Endodermal cell (in vitro differentiated cells): ENCODE results near the gene KLF3. TPM values are rescaled to one million over a fixed set of nuclear protein-coding genes. Genes with fewer than 3 reads are reported as not detected.

Experiments
- DNase-seq: peaks from one replicate; pipeline ENCODE4 v3.0.0-alpha.2; 2017
- H3K27ac ChIP-seq: 2 replicates; pipeline ENCODE4 v1.5.1; 2013; ENCODE audit warnings: mild to moderate bottlenecking, low read depth, low read length, moderate library complexity
- H3K27me3 ChIP-seq: 2 replicates; pipeline ENCODE4 v1.6.1; 2013; ENCODE audit warnings: mild to moderate bottlenecking, low read length, moderate library complexity; ENCODE audit not compliant: insufficient read depth, control insufficient read depth, poor library complexity, severe bottlenecking
- H3K36me3 ChIP-seq: 2 replicates; pipeline ENCODE4 v1.7.0; 2013; ENCODE audit warnings: mild to moderate bottlenecking, low read length, moderate library complexity; ENCODE audit not compliant: control insufficient read depth, insufficient read depth
- H3K4me1 ChIP-seq: one replicate; pipeline ENCODE4 v1.7.0; 2013; ENCODE audit warnings: low read length; ENCODE audit not compliant: control insufficient read depth, insufficient read depth
- H3K4me3 ChIP-seq: 2 replicates; pipeline ENCODE4 v1.5.1; 2013; ENCODE audit warnings: mild to moderate bottlenecking, low read length, moderate library complexity
- H3K9ac ChIP-seq: 2 replicates; pipeline ENCODE4 v1.6.1; 2013; ENCODE audit warnings: mild to moderate bottlenecking, low read length, moderate library complexity; ENCODE audit not compliant: poor library complexity, severe bottlenecking; ENCODE audit errors: extremely low read depth
- H3K9me3 ChIP-seq: 2 replicates; pipeline ENCODE4 v1.6.1; 2013; ENCODE audit warnings: mild to moderate bottlenecking, low read length, moderate library complexity; ENCODE audit not compliant: control insufficient read depth
- H3K27ac Mint-ChIP-seq: 2 replicates; pipeline ENCODE4 v1.8.0; 2020; ENCODE audit warnings: mixed read lengths
- H3K27me3 Mint-ChIP-seq: 2 replicates; pipeline ENCODE4 v1.8.0; 2021; ENCODE audit warnings: mild to moderate bottlenecking, mixed read lengths; ENCODE audit not compliant: insufficient read depth
- H3K36me3 Mint-ChIP-seq: 2 replicates; pipeline ENCODE4 v1.8.0; 2020; ENCODE audit warnings: low read depth, mixed read lengths
- H3K4me1 Mint-ChIP-seq: 2 replicates; pipeline ENCODE4 v1.8.0; 2020; ENCODE audit warnings: mixed read lengths
- H3K4me3 Mint-ChIP-seq: 2 replicates; pipeline ENCODE4 v1.8.0; 2020; ENCODE audit warnings: mild to moderate bottlenecking, moderate library complexity, mixed read lengths
- H3K9me3 Mint-ChIP-seq: 2 replicates; pipeline ENCODE4 v1.8.0; 2020; ENCODE audit warnings: mild to moderate bottlenecking, mixed read lengths
- WGBS, 2 experiments: methylation state at CpG; one replicate each; pipeline versions ENCODE4 v1.1.5 to v1.1.7; 2013; ENCODE audit warnings: missing lambda C conversion rate in 2 of 2, mixed read lengths in 1 of 2; ENCODE audit not compliant: insufficient coverage in 1 of 2, insufficient read length in 1 of 2; 5-methylcytosine and 5-hydroxymethylcytosine counted together
- total RNA-seq, 2 donors: library from RNA; stranded (reverse); fragmentation: NEBNext Ultra II Directional in 1 of 2; extraction: Animal tissue kit (Norgen Biotek cat#: 25700) in 1 of 2; gene quantifications; 2 replicates in 1 of 2; 3 replicates in 1 of 2; pipeline ENCODE4 v1.2.1, GENCODE V29; 2021
- TF ChIP-seq, protein P1 (sequence below): fragments of 200-600 bp; sonication (generic); conservative IDR thresholded peaks from 2 replicates; pipeline ENCODE4 v1.5.0; 2021; ENCODE audit warnings: antibody characterized with exemption, mild to moderate bottlenecking

The KLF3 gene
- total RNA-seq, 2 donors from 2014 or later = 20.7 to 28.2 TPM

DNA sequence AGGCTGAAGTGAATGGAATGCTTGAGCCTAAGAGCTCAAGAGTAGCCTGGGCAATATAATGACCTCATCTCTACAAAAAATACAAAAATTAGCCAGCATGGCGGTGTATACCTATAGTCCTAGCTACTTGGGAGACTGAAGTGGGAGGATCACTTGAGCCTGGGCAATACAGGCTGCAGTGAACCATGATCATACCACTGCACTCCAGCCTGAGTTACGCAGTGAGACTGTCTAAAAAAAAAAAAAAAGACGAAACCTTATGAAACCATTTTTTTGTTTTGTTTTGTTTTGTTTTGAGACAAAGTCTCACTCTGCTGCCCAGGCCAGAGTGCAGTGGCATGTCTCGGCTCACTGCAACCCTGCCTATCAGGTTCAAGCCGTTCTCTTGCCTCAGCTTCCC, 81.9 kb downstream of the KLF3 start:
- no peak for DNase-seq
- peaks cover 5% of the 10 kb centered on the region for H3K36me3 Mint-ChIP-seq
- no peaks in the 10 kb centered on the region for H3K4me1 Mint-ChIP-seq
- H3K36me3 ChIP-seq = no peaks in the 10 kb centered on the region
- 89 to 93% methylated on average over 4 to 5 of the region's 5 CpGs for WGBS, 2 experiments
- H3K27ac ChIP-seq = no peak overlapping the region
- H3K4me3 Mint-ChIP-seq = no peak overlapping the region
- no peak overlapping the region for H3K27ac Mint-ChIP-seq
- no peak overlapping the region for H3K4me3 ChIP-seq
- TF ChIP-seq, protein P1, sequence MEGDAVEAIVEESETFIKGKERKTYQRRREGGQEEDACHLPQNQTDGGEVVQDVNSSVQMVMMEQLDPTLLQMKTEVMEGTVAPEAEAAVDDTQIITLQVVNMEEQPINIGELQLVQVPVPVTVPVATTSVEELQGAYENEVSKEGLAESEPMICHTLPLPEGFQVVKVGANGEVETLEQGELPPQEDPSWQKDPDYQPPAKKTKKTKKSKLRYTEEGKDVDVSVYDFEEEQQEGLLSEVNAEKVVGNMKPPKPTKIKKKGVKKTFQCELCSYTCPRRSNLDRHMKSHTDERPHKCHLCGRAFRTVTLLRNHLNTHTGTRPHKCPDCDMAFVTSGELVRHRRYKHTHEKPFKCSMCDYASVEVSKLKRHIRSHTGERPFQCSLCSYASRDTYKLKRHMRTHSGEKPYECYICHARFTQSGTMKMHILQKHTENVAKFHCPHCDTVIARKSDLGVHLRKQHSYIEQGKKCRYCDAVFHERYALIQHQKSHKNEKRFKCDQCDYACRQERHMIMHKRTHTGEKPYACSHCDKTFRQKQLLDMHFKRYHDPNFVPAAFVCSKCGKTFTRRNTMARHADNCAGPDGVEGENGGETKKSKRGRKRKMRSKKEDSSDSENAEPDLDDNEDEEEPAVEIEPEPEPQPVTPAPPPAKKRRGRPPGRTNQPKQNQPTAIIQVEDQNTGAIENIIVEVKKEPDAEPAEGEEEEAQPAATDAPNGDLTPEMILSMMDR = no peak
- H3K27me3 ChIP-seq = no peaks in the 10 kb centered on the region
- peaks cover 19% of the 10 kb centered on the region for H3K9me3 Mint-ChIP-seq
- no peaks in the 10 kb centered on the region for H3K4me1 ChIP-seq
- H3K27me3 Mint-ChIP-seq = no peaks in the 10 kb centered on the region
- no peak overlapping the region for H3K9ac ChIP-seq
- peaks cover 14% of the 10 kb centered on the region for H3K9me3 ChIP-seq

GRCh38 chr4:38747629-38748028, 83.6 kb downstream of the KLF3 start:
- H3K4me1 ChIP-seq = no peaks in the 10 kb centered on the region
- no peak overlapping the region for H3K9ac ChIP-seq
- no peak overlapping the region for H3K27ac Mint-ChIP-seq
- no peak overlapping the region for H3K27ac ChIP-seq
- H3K4me1 Mint-ChIP-seq = no peaks in the 10 kb centered on the region
- H3K36me3 Mint-ChIP-seq = peaks cover 5% of the 10 kb centered on the region
- no peaks in the 10 kb centered on the region for H3K27me3 Mint-ChIP-seq
- H3K4me3 ChIP-seq = no peak overlapping the region
- peaks cover 19% of the 10 kb centered on the region for H3K9me3 Mint-ChIP-seq
- no peak for DNase-seq
- H3K9me3 ChIP-seq = peaks cover 14% of the 10 kb centered on the region
- no peak overlapping the region for H3K4me3 Mint-ChIP-seq
- H3K36me3 ChIP-seq = no peaks in the 10 kb centered on the region
- H3K27me3 ChIP-seq = no peaks in the 10 kb centered on the region
- TF ChIP-seq, protein P1 = no peak

- no peak overlapping the region for H3K4me3 ChIP-seq
- no peaks in the 10 kb centered on the region for H3K27me3 ChIP-seq
- no peaks in the 10 kb centered on the region for H3K36me3 ChIP-seq
- TF ChIP-seq, protein P1 = no peak
- no peak for DNase-seq
- peaks cover 14% of the 10 kb centered on the region for H3K9me3 ChIP-seq
- no peak overlapping the region for H3K27ac Mint-ChIP-seq
- H3K9ac ChIP-seq = no peak overlapping the region
- H3K27ac ChIP-seq = no peak overlapping the region
- WGBS, 2 experiments = 60 to 80% methylated on average over 1 to 3 of the region's 4 CpGs
- H3K27me3 Mint-ChIP-seq = no peaks in the 10 kb centered on the region
- peaks cover 19% of the 10 kb centered on the region for H3K9me3 Mint-ChIP-seq
- no peaks in the 10 kb centered on the region for H3K4me1 ChIP-seq
- H3K4me3 Mint-ChIP-seq = no peak overlapping the region
- H3K36me3 Mint-ChIP-seq = peaks cover 5% of the 10 kb centered on the region
- no peaks in the 10 kb centered on the region for H3K4me1 Mint-ChIP-seq
Observed at GRCh38 chr4:38749336-38749735, 85.3 kb downstream of the KLF3 start.

Other genes with a start within 250 kb of the KLF3 start
- gene TLR10, start 118.8 kb downstream of the KLF3 start, total RNA-seq = not detected
- gene TLR1, start 140.6 kb downstream of the KLF3 start, total RNA-seq = under 1 TPM in 1 of 2 donors, not detected in 1; 0.09 TPM
- under 1 TPM; 0.13 to 0.53 TPM for gene TLR6, start 192.6 kb downstream of the KLF3 start, total RNA-seq
- 10 to 100 TPM; 19.3 to 39.3 TPM for gene FAM114A1, start 203.6 kb downstream of the KLF3 start, total RNA-seq